T-helper 22 cell (primary cell): Measurements from ENCODE around the gene KDM4D.
A peak's percentile ranks its signal among the peaks of the same experiment; 100 is the strongest.
"Not testable (repeated sequence)": the region's sequence is repeated elsewhere in the genome, so short reads cannot be mapped to it uniquely, and the experiment has no call there.

ENCODE experiments used
- DNase-seq: peaks from one replicate; pipeline ENCODE4 v3.0.0-alpha.2; 2020; ENCODE audit warnings: low read depth

Gene KDM4D

GRCh38 chr11:94973099-94973968 is at the start of gene KDM4D, which contains the start of gene CWC15:
Gene KDM4D, plus strand, starts transcription at chr11:94973709. Its CDS starts 23,664 bp downstream, at chr11:94997373.
Gene CWC15, minus strand, starts transcription at chr11:94973556. Its CDS starts 1,371 bp downstream, at chr11:94972185.
- peak; percentile 88 for DNase-seq

GRCh38 chr11:94924171-94924572 is 49.3 kb upstream of the KDM4D start:
- no peak for DNase-seq

GRCh38 chr11:94924612-94925011 is 48.9 kb upstream of the KDM4D start:
- DNase-seq: no peak

- no peak for DNase-seq
Observed at GRCh38 chr11:94925422-94926270, 47.9 kb upstream of the KDM4D start.

GRCh38 chr11:94926271-94926625 is 47.3 kb upstream of the KDM4D start:
- DNase-seq: no peak

- no peak for DNase-seq
Observed at GRCh38 chr11:94926698-94927237, 46.7 kb upstream of the KDM4D start.

- no peak for DNase-seq
Observed at GRCh38 chr11:94928117-94928990, 45.2 kb upstream of the KDM4D start.

GRCh38 chr11:94932072-94932471 is 41.4 kb upstream of the KDM4D start:
- not testable (repeated sequence) for DNase-seq

- DNase-seq: no peak
Observed at GRCh38 chr11:94932503-94932902, 41.0 kb upstream of the KDM4D start.

GRCh38 chr11:94933223-94934130 is 40.0 kb upstream of the KDM4D start:
- DNase-seq: no peak

- no peak for DNase-seq
Observed at GRCh38 chr11:94934362-94934761, 39.1 kb upstream of the KDM4D start.

- no peak for DNase-seq
Observed at GRCh38 chr11:94934846-94935245, 38.7 kb upstream of the KDM4D start.

- DNase-seq: no peak
Observed at GRCh38 chr11:94938095-94939055, 35.1 kb upstream of the KDM4D start.

- no peak for DNase-seq
Observed at GRCh38 chr11:94939346-94939745, 34.2 kb upstream of the KDM4D start.

GRCh38 chr11:94941131-94941530 is 32.4 kb upstream of the KDM4D start:
- no peak for DNase-seq

- DNase-seq: no peak
Observed at GRCh38 chr11:94946812-94947211, 26.7 kb upstream of the KDM4D start.

- DNase-seq: no peak
Observed at GRCh38 chr11:94948070-94948617, 25.4 kb upstream of the KDM4D start.

- DNase-seq: no peak
Observed at GRCh38 chr11:94954753-94955152, 18.8 kb upstream of the KDM4D start.

- DNase-seq: no peak
Observed at GRCh38 chr11:94956963-94957362, 16.5 kb upstream of the KDM4D start.
